GM23338 (cell line): Measurements from ENCODE around the gene DLG2. TPM values are rescaled to one million over a fixed set of nuclear protein-coding genes. Genes with fewer than 3 reads are reported as not detected.

Experiments
- CREB1 ChIP-seq: fragments of 250-450 bp; sonication (Bioruptor Pico); IDR thresholded peaks from 2 replicates; pipeline ENCODE4 v1.5.0; 2020; ENCODE audit warnings: low read depth, mild to moderate bottlenecking, moderate library complexity
- ETS1 ChIP-seq: IDR thresholded peaks from 2 replicates; pipeline ENCODE4 v1.6.1; 2016; ENCODE audit warnings: antibody characterized with exemption
- EZH2phosphoT487 ChIP-seq: fragments of 200-600 bp; sonication (generic); IDR thresholded peaks from one replicate; pipeline ENCODE4 v1.8.1; 2018; ENCODE audit warnings: antibody characterized with exemption; ENCODE audit not compliant: unreplicated experiment
- JUNB ChIP-seq: IDR thresholded peaks from one replicate; pipeline ENCODE4 v1.6.1; 2016; ENCODE audit warnings: antibody characterized with exemption; ENCODE audit not compliant: unreplicated experiment
- STAT1 ChIP-seq: IDR thresholded peaks from one replicate; pipeline ENCODE4 v1.6.1; 2016; ENCODE audit warnings: antibody characterized with exemption; ENCODE audit not compliant: unreplicated experiment
- ZNF331 ChIP-seq: fragments of 250-450 bp; sonication (Bioruptor Pico); IDR thresholded peaks from 2 replicates; pipeline ENCODE4 v1.5.0; 2020; ENCODE audit warnings: low read depth, mild to moderate bottlenecking, moderate library complexity
- ZNF462 ChIP-seq: fragments of 250-450 bp; sonication (Bioruptor Pico); IDR thresholded peaks from 2 replicates; pipeline ENCODE4 v1.5.0; 2020; ENCODE audit warnings: mild to moderate bottlenecking, moderate library complexity
- polyA plus RNA-seq: library from polyadenylated mRNA; unstranded; fragments of >200 nt; fragmentation: Nextera tagmentation; extraction: Ambion mirVana; gene quantifications from 2 replicates; pipeline ENCODE4 v1.2.1, GENCODE V29; 2016
- total RNA-seq: library from RNA; depleted of rRNA; stranded (reverse); fragments of >200 nt; shearing (Covaris generic); gene quantifications from 2 replicates; pipeline ENCODE4 v1.2.3, GENCODE V29; 2014

The DLG2 gene
- total and polyA plus RNA-seq, 2 experiments from 2014 or later: 19.8 to 21.5 TPM

GRCh38 chr11:83957038-83957900 is 1669.9 kb downstream of the DLG2 start (continued):
- TF ChIP-seq ZNF462 (CRISPR knock-in tag) (no peak), STAT1 (no peak), ZNF331 (CRISPR knock-in tag) (no peak), EZH2phosphoT487 (no peak), ETS1 (no peak), CREB1 (CRISPR knock-in tag) (no peak), JUNB (no peak)
